ENCODE data around the gene RNF39. TPM values are rescaled to one million over a fixed set of nuclear protein-coding genes. Genes with fewer than 3 reads are reported as not detected.

Gene RNF39
- total RNA-seq, 6 experiments from 2014 or later: not detected

GRCh38 chr6:30113003-30113759 is 37.6 kb upstream of the RNF39 start, which contains the start of gene TRIM31:
Gene TRIM31 (minus strand): TSS chr6:30113090. CDS start chr6:30112805, 285 bp downstream.
- Mint-ChIP-seq H3K4me3 (no peak within 1 kb of the TSS), H3K27ac (no peak within 1 kb of the TSS), H3K9me3 (no peaks in the 10 kb centered on the region), H3K27me3 (ENCODE audit: insufficient read depth) (peaks cover 45% of the 10 kb centered on the region), H3K4me1 (ENCODE audit: low read depth) (no peaks in the 10 kb centered on the region), H3K36me3 (ENCODE audit: low read depth) (no peaks in the 10 kb centered on the region)
- TF ChIP-seq, protein P1, sequence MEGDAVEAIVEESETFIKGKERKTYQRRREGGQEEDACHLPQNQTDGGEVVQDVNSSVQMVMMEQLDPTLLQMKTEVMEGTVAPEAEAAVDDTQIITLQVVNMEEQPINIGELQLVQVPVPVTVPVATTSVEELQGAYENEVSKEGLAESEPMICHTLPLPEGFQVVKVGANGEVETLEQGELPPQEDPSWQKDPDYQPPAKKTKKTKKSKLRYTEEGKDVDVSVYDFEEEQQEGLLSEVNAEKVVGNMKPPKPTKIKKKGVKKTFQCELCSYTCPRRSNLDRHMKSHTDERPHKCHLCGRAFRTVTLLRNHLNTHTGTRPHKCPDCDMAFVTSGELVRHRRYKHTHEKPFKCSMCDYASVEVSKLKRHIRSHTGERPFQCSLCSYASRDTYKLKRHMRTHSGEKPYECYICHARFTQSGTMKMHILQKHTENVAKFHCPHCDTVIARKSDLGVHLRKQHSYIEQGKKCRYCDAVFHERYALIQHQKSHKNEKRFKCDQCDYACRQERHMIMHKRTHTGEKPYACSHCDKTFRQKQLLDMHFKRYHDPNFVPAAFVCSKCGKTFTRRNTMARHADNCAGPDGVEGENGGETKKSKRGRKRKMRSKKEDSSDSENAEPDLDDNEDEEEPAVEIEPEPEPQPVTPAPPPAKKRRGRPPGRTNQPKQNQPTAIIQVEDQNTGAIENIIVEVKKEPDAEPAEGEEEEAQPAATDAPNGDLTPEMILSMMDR (IDR thresholded peaks at IDR 0.05): no peak
- no peak for DNase-seq

DNA sequence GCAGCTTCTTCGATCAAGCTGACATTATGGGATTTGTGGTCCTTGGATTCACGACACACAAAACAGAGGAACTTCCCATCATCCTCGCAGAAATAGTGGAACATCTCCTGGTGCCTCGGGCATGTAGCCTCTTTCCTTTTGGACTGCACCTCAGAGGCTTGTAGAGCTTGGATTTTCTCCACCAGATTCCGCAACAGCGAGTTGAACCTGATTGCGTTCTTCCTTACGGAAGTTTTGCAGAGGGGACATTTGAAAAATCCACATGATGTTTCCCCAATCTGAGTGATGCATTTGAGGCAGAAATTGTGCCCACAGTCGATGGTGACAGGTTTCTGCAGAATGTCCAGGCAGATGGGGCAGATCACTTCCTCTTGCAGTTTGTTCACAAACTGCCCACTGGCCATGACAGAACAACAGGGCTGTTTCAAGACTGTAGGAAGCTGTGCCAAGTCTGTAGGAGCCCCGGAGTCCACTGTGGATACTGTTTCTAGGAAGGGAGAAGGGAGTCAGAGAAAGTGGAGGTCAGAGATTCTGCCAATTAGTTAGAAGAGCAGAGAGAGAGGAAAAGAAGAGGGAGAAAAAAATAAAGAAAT is 36.9 kb upstream of the RNF39 start:
- Mint-ChIP-seq H3K9me3 (no peaks in the 10 kb centered on the region), H3K4me1 (ENCODE audit: low read depth) (no peaks in the 10 kb centered on the region), H3K27me3 (ENCODE audit: insufficient read depth) (peaks cover 48% of the 10 kb centered on the region), H3K4me3 (no peak overlapping the region), H3K36me3 (ENCODE audit: low read depth) (no peaks in the 10 kb centered on the region), H3K27ac (no peak overlapping the region)
- DNase-seq: no peak
- TF ChIP-seq, protein P1 (IDR thresholded peaks at IDR 0.05): no peak

DNA sequence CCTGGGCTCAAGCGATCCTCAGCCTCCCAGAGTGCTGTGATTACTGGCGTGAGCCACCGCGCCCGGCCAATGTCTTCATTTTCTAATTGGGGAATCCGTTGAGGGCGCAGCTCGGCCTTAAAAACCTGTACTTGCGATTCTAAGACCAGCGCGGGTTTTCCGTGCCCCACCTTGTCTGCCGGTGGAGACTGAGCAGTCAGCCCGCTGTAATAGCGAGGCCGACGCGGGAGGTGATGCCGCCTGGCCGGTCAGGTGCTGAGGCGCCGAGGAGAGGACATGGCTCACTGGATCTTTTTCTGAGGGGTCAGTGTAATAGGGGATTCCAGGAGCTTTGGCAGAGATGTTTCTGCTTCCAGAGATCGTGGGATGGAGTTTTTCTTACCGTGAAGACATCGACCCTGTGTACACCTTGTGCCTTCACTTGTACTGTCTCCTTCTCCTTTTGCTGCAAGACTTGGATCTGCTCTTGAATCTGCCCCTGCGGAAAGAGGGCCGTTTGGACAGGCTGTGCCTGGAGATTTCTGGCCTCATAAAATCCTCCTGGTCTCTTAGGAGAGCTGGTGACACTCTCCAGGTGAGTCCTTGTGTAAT is 35.8 kb upstream of the RNF39 start:
- no peaks in the 10 kb centered on the region for H3K36me3 Mint-ChIP-seq (ENCODE audit: low read depth)
- H3K27ac Mint-ChIP-seq: no peak overlapping the region
- peaks cover 48% of the 10 kb centered on the region for H3K27me3 Mint-ChIP-seq (ENCODE audit: insufficient read depth)
- DNase-seq: no peak
- no peak overlapping the region for H3K4me3 Mint-ChIP-seq
- H3K9me3 Mint-ChIP-seq: no peaks in the 10 kb centered on the region
- TF ChIP-seq, protein P1 (IDR thresholded peaks at IDR 0.05): no peak
- H3K4me1 Mint-ChIP-seq (ENCODE audit: low read depth): no peaks in the 10 kb centered on the region

DNA sequence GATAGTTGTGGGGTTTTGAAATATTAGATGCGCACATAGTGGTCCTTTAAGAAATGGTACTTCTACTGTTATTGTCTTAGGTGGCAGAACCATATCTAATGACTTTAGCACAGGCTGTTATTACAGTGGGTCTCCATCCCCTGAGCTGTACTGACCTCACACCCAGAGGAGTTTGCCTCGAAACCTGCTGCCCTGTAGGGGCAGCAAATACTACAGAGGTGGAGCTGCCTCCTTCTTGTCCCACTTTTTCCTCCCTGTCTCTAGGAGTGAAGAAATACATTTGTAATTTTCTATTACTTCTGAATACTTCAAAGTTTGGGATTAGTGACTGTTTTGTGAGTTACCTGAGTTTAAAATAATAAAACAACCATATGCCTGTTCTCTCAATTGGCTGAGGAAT is 29.1 kb upstream of the RNF39 start:
- Mint-ChIP-seq H3K27me3 (ENCODE audit: insufficient read depth) (peaks cover 29% of the 10 kb centered on the region), H3K9me3 (no peaks in the 10 kb centered on the region), H3K27ac (no peak overlapping the region), H3K36me3 (ENCODE audit: low read depth) (no peaks in the 10 kb centered on the region), H3K4me1 (ENCODE audit: low read depth) (peaks cover 40% of the 10 kb centered on the region), H3K4me3 (no peak overlapping the region)
- DNase-seq: no peak
- TF ChIP-seq, protein P1 (IDR thresholded peaks at IDR 0.05): peak; percentile 32

- H3K9me3 Mint-ChIP-seq: no peaks in the 10 kb centered on the region
- no peak for DNase-seq
- TF ChIP-seq, protein P1 (IDR thresholded peaks at IDR 0.05): no peak
- H3K27me3 Mint-ChIP-seq (ENCODE audit: insufficient read depth): peaks cover 31% of the 10 kb centered on the region
- H3K36me3 Mint-ChIP-seq (ENCODE audit: low read depth): no peaks in the 10 kb centered on the region
- peaks cover 40% of the 10 kb centered on the region for H3K4me1 Mint-ChIP-seq (ENCODE audit: low read depth)
- 0 out of 2 replicates have a peak overlapping the region, but pooled peaks have one; percentile 7 for H3K27ac Mint-ChIP-seq
- H3K4me3 Mint-ChIP-seq: peak overlapping the region; percentile 90
Measured at GRCh38 chr6:30103872-30104179, 28.3 kb upstream of the RNF39 start.
